GM21528 (cell line): ENCODE measurements around the gene CFAP47.
"Not testable (repeated sequence)": the region's sequence is repeated elsewhere in the genome, so short reads cannot be mapped to it uniquely, and the experiment has no call there.

Source experiments
- ATAC-seq: cut with Tn5 transposase; IDR thresholded peaks from one replicate; pipeline ENCODE4 v1.9.1; 2021; ENCODE audit warnings: mild to moderate bottlenecking, moderate library complexity; ENCODE audit not compliant: unreplicated experiment, low FRiP score

Gene CFAP47

DNA sequence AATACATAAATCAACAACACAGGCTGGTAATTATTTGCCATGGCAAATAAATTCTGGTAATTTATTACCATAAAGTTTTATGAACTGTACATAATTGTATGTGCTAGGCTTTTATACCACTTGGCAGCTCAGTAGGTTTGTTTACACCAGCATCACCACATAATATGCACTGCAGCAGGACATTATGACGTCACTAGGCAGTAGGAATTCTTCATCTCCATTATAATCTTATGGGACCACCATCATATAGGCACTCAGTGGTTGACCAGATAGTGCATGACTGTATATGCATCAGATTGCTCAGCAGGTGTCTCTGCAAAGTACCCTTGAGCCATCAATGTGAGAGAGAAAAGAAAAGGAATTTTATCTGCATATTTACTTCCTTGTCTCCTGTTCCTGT lies 295.4 kb downstream of the CFAP47 start:
- ATAC-seq: no peak

DNA sequence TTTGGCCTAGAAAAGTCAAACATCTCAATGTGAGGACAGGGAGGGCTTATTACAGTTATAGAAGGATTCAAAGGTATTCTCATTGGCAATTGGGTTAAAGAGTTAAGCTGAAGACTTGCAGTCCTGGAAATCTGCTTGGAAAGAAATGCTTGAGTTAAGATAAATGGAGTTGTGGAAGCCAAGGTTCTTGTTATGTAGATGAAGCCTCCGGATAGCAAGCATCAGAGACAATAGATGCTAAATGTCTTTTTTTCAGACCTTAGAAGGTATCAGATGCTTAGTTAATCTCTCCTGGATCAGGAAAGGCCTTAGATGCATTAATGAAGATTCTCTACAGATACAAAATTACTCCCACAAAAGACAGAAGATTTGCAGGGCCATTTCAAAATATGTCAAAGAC lies 299.3 kb downstream of the CFAP47 start:
- ATAC-seq: no peak

DNA sequence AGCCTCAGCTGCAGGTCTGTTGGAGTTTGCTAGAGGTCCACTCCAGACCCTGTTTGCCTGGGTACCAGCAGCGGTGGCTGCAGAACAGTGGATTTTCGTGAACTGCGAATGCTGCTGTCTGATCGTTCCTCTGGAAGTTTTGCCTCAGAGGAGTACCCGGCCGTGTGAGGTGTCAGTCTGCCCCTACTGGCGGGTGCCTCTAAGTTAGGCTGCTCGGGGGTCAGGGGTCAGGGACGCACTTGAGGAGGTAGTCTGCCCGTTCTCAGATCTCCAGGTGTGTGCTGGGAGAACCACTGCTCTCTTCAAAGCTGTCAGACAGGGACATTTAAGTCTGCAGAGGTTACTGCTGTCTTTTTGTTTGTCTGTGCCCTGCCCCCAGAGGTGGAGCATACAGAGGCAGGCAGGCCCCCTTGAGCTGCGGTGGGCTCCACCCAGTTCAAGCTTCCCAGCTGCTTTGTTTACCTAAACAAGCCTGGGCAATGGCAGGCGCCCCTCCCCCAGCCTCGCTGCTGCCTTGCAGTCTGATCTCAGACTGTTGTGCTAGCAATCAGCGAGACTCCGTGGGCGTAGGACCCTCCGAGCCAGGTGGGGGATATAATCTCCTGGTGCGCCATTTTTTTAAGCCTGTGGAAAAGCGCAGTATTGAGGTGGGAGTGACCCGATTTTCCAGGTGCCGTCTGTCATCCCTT lies 315.4 kb downstream of the CFAP47 start:
- ATAC-seq: not testable (repeated sequence)

DNA sequence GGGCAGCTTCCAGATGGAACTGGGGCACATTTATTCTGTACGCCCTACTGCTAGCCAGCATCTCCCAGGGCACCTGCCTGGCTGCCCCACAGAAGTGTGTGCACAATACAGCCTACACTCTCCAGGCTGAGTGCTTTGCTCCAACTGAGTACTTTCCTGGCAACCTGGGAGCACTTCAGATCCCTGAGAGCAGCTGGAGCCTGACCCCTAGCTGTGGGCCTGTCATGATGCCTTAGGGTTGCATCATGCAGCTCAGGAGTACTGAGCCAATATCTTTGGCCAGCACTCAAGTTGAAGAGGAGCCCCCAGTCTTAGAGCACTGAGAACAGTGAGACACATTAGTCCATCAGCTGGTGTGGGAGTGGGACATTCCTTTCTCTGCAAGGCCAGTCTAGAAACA lies 321.9 kb downstream of the CFAP47 start:
- no peak for ATAC-seq

DNA sequence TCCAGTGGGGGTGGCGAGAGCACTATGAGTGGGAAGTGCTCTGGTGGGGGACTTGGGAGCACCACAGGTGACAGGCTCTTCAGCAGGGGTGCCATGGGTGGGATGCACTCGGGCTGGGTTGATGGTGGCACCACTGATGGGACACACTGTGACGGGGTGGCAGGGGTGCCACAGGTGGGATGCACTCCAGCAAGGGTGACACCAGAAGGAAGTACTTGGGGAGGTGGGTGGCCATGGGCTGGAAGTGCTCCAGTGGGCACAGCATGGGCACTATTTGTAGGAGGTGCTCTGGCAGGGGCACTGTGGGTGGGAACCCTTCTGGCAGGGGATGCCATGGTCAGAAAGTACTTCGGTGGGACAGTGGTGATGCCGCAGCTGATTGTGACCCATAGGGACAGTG lies 346.6 kb downstream of the CFAP47 start:
- ATAC-seq: no peak

DNA sequence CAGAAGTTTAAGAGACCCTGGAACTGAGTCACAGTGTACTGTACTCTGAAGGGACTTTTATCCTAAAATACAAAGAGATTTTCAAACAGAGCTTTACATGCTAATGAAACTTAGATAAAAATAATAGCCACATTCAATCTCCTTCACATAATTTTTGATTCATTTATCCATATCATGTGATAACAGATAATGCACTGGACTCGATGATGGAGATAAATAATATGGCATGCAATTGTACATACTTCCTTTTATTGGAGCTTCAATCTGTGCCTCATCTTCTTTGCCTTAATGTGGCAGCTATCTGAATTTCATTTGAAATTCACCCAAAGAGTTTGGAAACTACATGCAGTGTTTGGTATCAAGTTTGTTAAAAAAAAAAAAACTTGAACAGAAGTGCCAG lies 390.6 kb downstream of the CFAP47 start:
- ATAC-seq: no peak

DNA sequence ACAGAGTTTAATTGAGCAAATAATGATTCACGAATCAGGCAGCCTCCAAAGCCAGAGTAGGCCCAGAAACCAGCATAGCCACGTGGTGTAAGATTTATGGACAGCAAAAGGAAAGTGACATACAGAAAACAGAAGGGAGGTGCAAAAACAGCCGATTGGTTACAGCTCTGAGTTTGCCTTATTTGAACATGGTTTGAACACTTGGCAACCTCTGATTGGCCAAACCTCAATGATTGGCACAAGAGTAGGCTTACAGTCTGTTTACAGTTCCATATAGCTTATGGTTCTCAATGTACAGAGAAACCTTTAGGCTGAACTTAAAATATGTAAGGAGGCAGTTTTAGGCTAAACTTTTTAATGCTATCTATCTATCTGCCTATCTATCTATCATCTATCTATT lies 394.8 kb downstream of the CFAP47 start:
- no peak for ATAC-seq

DNA sequence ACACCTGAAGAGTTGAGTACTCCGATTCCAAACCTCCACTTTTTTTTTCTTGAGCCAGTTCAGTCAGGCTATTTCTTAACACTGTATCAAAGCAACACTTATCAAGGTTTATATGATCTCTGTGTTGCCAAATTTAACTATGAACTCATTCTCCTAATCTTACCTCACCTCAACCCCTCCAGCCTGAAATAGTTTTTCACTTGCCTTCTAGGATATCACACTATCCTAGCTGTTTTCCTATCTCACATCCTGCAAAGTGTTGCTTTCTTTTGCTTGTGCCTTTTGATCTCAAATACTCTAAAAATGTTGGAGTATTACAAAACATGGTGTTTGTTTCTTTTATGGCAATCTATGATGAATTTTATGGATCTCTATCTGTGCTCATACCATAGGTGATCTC lies 415.0 kb downstream of the CFAP47 start:
- ATAC-seq: no peak

DNA sequence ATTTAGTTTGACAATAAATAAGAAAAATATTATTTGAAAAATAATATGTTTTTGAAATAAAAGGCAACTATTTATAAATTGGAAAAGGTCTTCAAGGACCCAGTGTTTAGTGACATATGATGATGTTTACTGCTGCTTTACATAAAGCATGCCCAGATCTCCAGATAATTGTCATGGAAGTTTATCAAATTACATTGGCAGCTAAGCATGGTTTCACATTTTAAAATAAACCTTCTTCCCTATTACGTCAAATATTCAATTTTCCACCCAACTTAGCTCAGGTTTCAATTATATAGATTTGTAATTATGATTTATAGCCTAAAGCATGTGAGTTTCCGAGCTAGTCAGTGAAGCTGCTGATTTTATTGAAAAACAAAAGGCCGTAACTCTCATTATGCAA lies 417.2 kb downstream of the CFAP47 start:
- no peak for ATAC-seq

DNA sequence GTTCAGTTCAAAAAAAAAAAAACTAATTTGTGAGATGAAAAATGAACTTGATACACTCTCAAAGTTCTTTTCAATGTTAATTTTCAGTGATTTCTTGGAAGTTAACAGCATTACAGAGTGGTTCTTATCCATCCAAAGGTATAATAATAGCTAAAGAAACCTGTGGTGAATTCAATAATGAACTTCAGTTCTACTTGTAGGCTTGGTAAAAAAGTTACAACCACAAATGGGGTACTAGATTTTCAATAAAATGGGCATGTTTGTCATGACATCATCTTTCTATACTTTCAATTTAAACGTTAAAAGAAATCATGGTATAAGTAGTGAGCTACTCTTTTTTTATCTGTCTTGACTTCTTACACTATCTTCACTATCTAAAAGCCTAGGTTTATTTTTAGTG lies 424.8 kb downstream of the CFAP47 start:
- ATAC-seq: no peak

DNA sequence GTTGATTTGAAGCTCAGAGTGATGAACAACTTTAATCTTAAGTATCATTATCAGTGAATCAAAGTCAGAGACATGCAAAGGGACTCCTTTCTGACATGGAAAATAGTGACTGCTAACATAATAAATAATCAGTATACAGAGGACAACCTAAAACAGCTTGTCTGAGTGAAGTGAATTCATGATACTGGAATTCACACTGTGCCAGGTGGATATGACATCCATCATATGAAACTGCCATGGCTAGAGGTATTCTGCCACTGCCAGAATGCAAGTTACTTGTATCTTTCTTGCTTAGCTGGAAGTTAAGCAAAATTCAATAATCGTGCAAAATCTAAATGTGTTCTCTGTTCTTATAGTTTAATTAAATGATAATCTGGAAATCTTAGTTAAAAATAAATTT lies 429.0 kb downstream of the CFAP47 start:
- no peak for ATAC-seq

DNA sequence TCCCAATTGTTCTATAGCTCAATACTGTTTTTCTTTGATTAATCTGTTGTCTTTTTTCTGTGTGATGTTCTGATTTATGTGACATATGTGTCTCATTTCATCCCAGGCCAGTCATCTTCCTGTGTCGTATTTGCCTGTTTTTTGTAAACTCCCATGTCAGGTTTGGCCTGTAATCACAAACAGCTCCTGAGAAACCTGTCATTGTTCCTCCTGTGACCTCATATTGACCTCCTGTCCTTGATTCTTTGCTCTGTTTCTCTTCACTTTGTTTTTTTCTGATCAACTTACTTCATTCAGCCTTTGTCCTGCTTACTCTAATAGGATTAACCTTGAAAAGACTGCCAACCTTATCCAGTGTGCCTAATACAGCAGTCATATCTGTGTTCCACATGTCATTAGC lies 438.3 kb downstream of the CFAP47 start:
- ATAC-seq: no peak

DNA sequence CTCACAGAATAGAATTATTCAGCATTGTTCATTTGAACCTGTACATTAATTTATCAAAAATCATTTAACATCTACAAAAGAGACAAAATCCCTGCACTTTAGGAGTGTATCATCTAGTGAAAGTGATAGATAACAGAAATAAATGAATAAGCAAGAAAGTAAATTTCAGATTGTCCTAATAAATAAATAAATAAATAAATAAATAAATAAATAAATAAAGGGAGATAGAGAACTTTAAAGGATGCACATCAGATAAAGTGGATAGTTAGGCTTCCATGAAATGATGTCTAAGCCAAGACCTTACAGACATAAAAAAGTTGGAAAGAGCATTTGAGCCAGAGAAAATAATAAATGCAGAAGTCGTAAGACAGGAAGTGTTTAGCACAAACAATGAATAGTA lies 444.7 kb downstream of the CFAP47 start:
- no peak for ATAC-seq

DNA sequence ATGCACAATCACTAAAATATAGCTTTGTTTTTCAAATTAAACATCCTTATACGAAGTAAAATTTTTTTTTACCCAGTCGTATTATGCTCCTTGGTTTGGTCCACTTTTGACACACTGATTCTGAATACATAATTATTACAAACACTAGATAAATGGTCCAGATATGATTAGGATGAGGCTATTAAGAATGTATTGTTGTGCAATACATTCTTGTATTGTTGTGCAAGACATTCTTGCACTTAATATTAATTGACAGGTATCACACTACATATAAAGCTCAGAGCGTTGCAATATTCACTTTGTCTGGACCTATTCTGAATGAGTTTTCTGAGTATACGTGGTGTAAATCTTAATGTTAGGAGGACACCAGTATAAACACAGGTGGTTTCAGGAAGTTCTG lies 464.0 kb downstream of the CFAP47 start:
- no peak for ATAC-seq

DNA sequence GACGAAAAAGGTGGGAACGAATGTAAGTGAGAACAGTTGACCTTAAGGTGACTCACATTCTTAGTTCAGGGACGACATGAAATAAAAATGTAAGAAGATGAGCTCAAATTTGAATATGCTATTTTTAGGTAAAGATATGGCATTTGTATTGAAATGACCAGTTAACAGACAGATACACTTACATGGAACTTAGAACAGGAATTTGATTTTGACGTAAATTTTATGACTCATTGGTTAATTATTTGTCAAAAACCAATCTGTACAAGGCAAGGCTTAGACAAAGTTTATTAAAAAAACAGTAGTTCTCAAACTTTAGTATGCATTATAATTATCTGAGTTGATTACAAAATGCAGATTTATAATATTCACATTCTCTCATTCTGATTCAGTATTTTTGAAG lies 469.4 kb downstream of the CFAP47 start:
- no peak for ATAC-seq

DNA sequence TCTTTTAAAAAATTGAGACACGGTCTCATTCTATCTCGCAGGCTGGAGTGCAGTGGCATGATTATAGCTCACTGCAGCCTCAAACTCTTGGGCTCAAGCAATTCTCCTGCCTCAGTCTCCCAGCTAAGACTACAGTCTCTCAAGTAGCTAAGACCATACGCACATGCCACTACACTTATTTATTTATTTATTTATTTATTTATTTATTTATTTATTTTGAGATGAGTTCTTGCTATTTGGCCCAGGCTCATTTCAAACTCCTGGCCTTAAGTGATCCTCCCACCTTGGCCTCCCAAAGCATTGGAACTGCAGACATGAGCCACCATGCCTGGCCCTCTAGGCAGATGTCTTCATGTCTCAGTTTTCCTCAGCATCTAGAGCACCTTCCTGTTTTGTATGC lies 482.2 kb downstream of the CFAP47 start:
- ATAC-seq: no peak

DNA sequence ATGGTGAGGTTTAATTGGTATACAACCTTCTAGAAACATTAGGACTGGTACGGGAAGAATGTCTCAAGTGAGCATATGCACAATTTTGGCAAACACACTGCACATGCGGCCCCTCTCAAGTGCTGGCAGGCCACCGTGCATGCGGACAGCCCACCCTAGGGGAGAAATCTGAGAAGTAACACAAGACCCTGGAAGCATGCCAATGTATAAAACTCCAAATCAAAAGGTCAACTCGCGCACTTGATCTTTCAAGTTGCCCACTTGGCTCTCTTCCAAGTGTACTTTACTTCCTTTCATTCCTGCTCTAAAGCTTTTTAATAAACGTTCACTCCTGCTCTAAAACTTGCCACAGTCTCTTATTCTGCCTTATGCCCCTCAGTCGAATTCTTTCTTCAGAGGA lies 488.3 kb downstream of the CFAP47 start:
- ATAC-seq: no peak

DNA sequence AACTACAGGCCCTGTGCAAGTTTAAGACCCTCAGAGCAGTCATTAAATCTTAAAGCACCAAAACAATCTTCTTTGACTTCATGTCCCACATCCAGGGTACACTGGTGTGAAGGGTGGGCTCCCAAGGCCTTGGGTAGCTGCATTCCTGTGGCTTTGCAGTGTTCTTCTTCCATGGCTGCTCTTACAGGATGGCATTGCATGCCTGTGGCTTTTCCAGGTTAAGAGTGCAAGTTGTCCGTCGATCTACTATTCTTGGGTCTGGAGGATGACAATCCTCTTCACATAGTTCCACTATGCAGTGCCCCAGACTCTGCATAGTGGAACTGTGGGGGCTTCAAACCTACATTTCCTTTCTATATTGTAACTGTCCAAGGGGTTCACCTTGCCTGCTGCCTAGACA lies 494.5 kb downstream of the CFAP47 start:
- ATAC-seq: no peak

DNA sequence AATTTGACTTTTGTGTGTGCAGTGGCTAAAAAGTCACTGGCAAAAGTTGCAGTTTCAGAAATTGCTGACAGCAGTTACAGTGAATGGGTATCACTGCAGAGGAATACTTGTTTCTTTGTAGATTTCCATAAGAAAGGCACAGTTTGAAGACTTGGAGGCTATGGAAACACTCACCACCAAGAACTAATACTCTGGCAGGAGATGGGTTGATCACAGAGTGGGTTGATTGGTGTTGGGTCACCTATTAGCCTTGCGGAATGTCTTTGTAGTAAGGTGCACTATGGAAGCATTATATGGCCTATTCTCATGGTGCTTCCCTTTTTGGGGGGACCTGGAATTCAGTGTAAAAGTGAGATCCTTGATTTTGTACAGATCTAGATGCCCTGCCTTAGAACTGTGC lies 502.8 kb downstream of the CFAP47 start:
- ATAC-seq: no peak

DNA sequence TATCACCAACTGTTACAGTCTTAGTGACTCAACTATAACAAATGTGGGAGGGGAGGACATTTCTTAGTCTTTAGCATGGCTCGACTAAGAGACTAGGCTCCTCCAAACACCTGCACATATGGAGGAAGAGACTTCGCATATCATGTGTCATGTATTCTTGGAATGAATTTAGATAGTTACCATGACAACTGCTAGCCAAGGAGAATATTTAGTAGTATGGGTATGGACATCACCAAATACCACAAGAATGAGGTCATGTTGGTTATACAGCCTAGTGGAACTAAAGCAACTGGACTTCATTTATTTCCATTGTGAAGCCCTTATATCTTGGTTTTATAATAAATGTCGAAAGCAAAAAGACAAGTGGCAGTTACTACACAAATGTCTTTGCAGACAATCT lies 512.3 kb downstream of the CFAP47 start:
- ATAC-seq: no peak

DNA sequence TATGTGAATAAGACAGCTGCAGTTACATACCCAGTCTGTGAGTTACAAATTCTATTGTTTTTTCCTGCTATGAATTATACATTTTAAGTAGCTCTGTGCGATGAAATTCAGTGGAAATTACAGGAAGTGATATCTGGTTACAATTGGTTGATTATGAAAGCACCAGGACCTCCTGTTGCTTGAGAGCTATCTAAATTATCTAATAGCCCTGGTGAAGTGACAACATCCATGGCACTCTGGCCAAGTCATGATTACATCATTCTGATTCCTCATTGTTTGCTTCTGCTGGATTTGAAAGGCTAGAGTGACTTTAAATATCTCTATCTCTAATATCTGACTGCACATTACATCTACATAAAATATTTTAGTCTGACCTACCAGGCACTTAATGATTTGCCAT lies 515.0 kb downstream of the CFAP47 start:
- no peak for ATAC-seq
